HG02763 (cell line): ENCODE results near the gene SEMA5A.

Source experiments
- ATAC-seq: cut with Tn5 transposase; IDR thresholded peaks from one replicate; pipeline ENCODE4 v1.9.1; 2021; ENCODE audit warnings: mild to moderate bottlenecking, moderate library complexity; ENCODE audit not compliant: unreplicated experiment

Gene SEMA5A

GRCh38 chr5:9545992-9546851 is at the start of gene SEMA5A:
TSS of gene SEMA5A (minus strand) at chr5:9546075. CDS start at chr5:9379946, 166,129 bp downstream.
- no peak for ATAC-seq

GRCh38 chr5:9594913-9595312 is 49.0 kb upstream of the SEMA5A start:
- ATAC-seq, result no peak

- no peak for ATAC-seq
Observed at GRCh38 chr5:9589049-9589835, 43.4 kb upstream of the SEMA5A start.

GRCh38 chr5:9588254-9588653 is 42.4 kb upstream of the SEMA5A start:
- no peak for ATAC-seq

GRCh38 chr5:9587135-9587534 is 41.3 kb upstream of the SEMA5A start:
- no peak for ATAC-seq

GRCh38 chr5:9582406-9582805 is 36.5 kb upstream of the SEMA5A start:
- no peak for ATAC-seq

- no peak for ATAC-seq
Observed at GRCh38 chr5:9573796-9574195, 27.9 kb upstream of the SEMA5A start.

- no peak for ATAC-seq
Observed at GRCh38 chr5:9572246-9572645, 26.4 kb upstream of the SEMA5A start.

GRCh38 chr5:9570876-9571275 is 25.0 kb upstream of the SEMA5A start:
- ATAC-seq, result no peak

- ATAC-seq, result no peak
Observed at GRCh38 chr5:9567039-9567438, 21.2 kb upstream of the SEMA5A start.

- ATAC-seq, result no peak
Observed at GRCh38 chr5:9564752-9565151, 18.9 kb upstream of the SEMA5A start.

- no peak for ATAC-seq
Observed at GRCh38 chr5:9562141-9562540, 16.3 kb upstream of the SEMA5A start.

GRCh38 chr5:9559965-9560364 is 14.1 kb upstream of the SEMA5A start:
- ATAC-seq, result no peak

GRCh38 chr5:9558319-9558965 is 12.6 kb upstream of the SEMA5A start:
- ATAC-seq, result no peak

GRCh38 chr5:9557696-9558095 is 11.8 kb upstream of the SEMA5A start:
- ATAC-seq, result no peak

GRCh38 chr5:9555961-9556360 is 10.1 kb upstream of the SEMA5A start:
- no peak for ATAC-seq

- ATAC-seq, result no peak
Observed at GRCh38 chr5:9554122-9554521, 8.2 kb upstream of the SEMA5A start.

- ATAC-seq, result no peak
Observed at GRCh38 chr5:9553561-9553960, 7.7 kb upstream of the SEMA5A start.

- no peak for ATAC-seq
Observed at GRCh38 chr5:9551567-9552537, 6.0 kb upstream of the SEMA5A start.

GRCh38 chr5:9549941-9550340 is 4.1 kb upstream of the SEMA5A start:
- ATAC-seq, result no peak
